ENCODE measurements around the gene DAPL1. TPM values are rescaled to one million over a fixed set of nuclear protein-coding genes. Genes with fewer than 3 reads are reported as not detected.
A peak's percentile ranks its signal among the peaks of the same experiment; 100 is the strongest.

Gene DAPL1
- total RNA-seq, 2 donors from 2014 or later, result not detected

GRCh38 chr2:158772306-158773078, 22.6 kb upstream of the DAPL1 start:
- no peaks in the 10 kb centered on the region for H3K27me3 ChIP-seq (replicated peaks; ENCODE audit: insufficient read depth)
- TF ChIP-seq, protein P1, sequence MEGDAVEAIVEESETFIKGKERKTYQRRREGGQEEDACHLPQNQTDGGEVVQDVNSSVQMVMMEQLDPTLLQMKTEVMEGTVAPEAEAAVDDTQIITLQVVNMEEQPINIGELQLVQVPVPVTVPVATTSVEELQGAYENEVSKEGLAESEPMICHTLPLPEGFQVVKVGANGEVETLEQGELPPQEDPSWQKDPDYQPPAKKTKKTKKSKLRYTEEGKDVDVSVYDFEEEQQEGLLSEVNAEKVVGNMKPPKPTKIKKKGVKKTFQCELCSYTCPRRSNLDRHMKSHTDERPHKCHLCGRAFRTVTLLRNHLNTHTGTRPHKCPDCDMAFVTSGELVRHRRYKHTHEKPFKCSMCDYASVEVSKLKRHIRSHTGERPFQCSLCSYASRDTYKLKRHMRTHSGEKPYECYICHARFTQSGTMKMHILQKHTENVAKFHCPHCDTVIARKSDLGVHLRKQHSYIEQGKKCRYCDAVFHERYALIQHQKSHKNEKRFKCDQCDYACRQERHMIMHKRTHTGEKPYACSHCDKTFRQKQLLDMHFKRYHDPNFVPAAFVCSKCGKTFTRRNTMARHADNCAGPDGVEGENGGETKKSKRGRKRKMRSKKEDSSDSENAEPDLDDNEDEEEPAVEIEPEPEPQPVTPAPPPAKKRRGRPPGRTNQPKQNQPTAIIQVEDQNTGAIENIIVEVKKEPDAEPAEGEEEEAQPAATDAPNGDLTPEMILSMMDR (IDR thresholded peaks at IDR 0.05), result no peak
- H3K36me3 ChIP-seq, result no peaks in the 10 kb centered on the region
- DNase-seq (ENCODE audit: low spot score), result no peak
- H3K4me1 ChIP-seq (ENCODE audit: control insufficient read depth in 1 of 2, low read depth in 2 of 2), result peaks cover 21 to 45% of the 10 kb centered on the region in 2 donors
- H3K4me3 ChIP-seq, result no peak overlapping the region
- peak overlapping the region in 1 of 2 donors; percentile 42 for H3K27ac ChIP-seq
- no peaks in the 10 kb centered on the region for H3K9me3 ChIP-seq
- ATAC-seq (ENCODE audit: insufficient number of reproducible peaks, low FRiP score, low read depth), result peak; percentile 32

DNA sequence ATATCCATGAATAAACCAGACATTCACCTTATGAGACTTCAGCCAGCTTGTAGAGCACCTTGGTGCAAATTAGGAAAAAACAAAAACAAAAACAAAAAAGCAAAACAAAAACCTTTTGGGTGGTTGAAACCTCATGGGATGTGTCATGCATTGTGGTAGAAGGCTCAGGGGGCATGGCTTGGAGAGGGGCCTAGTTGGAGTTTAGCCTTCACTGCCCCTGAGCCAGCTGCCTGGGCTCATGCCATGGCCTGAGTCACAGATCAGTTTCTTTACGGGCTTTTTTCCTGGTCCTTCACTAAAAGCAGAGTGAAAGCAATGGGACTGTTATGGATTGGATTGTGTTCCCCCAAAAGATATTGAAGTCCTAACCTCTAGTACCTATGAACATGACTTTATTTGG, 22.0 kb upstream of the DAPL1 start:
- Histone ChIP-seq H3K4me3 (no peak overlapping the region), H3K4me1 (ENCODE audit: control insufficient read depth in 1 of 2, low read depth in 2 of 2) (peaks cover 28 to 51% of the 10 kb centered on the region in 2 donors), H3K27me3 (replicated peaks; ENCODE audit: insufficient read depth) (no peaks in the 10 kb centered on the region), H3K27ac (peak overlapping the region; percentile 16 to 42), H3K36me3 (no peaks in the 10 kb centered on the region), H3K9me3 (no peaks in the 10 kb centered on the region)
- ATAC-seq (ENCODE audit: insufficient number of reproducible peaks, low FRiP score, low read depth) (no peak), DNase-seq (ENCODE audit: low spot score) (peak; percentile 38)
- TF ChIP-seq, protein P1 (IDR thresholded peaks at IDR 0.05), result no peak

DNA sequence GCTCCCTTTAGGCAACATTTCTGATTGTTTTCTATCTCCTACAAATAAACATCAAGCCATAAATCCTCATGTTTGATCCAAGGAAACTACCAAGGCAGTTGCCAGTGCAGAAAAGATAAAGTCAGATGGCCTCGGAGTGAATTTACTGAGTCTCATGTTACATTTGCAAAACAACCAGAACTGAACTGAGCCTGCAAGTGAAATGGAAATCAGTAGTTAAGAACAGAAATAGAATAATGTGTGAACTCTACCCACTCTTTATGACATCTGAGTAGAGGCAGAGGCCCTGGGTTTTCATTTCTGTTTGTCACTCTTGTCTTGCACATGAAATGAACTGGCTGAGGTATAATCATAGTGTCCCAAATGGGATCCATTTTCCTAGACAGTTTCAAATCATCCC, 20.4 kb upstream of the DAPL1 start:
- peak overlapping the region in 1 of 2 donors; percentile 16 for H3K27ac ChIP-seq
- TF ChIP-seq, protein P1 (IDR thresholded peaks at IDR 0.05), result no peak
- no peak for ATAC-seq (ENCODE audit: insufficient number of reproducible peaks, low FRiP score, low read depth)
- H3K36me3 ChIP-seq, result no peaks in the 10 kb centered on the region
- no peaks in the 10 kb centered on the region for H3K9me3 ChIP-seq
- peaks cover 43 to 67% of the 10 kb centered on the region in 2 donors for H3K4me1 ChIP-seq (ENCODE audit: control insufficient read depth in 1 of 2, low read depth in 2 of 2)
- no peak for DNase-seq (ENCODE audit: low spot score)
- H3K27me3 ChIP-seq (replicated peaks; ENCODE audit: insufficient read depth), result no peaks in the 10 kb centered on the region
- no peak overlapping the region for H3K4me3 ChIP-seq

- DNase-seq (ENCODE audit: low spot score) (no peak), ATAC-seq (ENCODE audit: insufficient number of reproducible peaks, low FRiP score, low read depth) (no peak)
- H3K27ac ChIP-seq, result peak overlapping the region in 1 of 2 donors; percentile 16
- no peaks in the 10 kb centered on the region for H3K9me3 ChIP-seq
- peaks cover 44 to 67% of the 10 kb centered on the region in 2 donors for H3K4me1 ChIP-seq (ENCODE audit: control insufficient read depth in 1 of 2, low read depth in 2 of 2)
- no peaks in the 10 kb centered on the region for H3K36me3 ChIP-seq
- no peaks in the 10 kb centered on the region for H3K27me3 ChIP-seq (replicated peaks; ENCODE audit: insufficient read depth)
- no peak overlapping the region for H3K4me3 ChIP-seq
- TF ChIP-seq, protein P1 (IDR thresholded peaks at IDR 0.05), result no peak
These were observed 19.7 kb upstream of the DAPL1 start for GRCh38 chr2:158775273-158776027.

DNA sequence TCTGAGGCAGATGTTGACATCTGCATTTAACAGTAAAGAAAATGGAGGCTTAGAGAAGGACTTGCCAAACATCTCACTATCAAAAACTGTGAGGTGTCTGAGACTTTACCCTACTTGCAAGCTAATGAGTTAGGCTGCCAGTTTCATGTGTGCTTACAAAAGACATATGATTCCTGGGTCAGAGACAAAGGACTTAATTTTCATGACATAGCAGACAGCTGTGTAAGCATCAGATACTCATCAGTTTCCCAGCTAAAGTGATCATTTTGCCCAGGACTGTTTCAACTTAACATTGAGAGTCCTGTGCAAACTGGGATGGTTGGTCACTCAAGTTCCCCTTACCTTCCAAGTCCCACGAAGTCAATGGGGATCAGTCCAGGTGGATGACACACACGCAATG, 18.9 kb upstream of the DAPL1 start:
- Histone ChIP-seq H3K4me1 (ENCODE audit: control insufficient read depth in 1 of 2, low read depth in 2 of 2) (peaks cover 46 to 72% of the 10 kb centered on the region in 2 donors), H3K36me3 (no peaks in the 10 kb centered on the region), H3K4me3 (no peak overlapping the region), H3K27me3 (replicated peaks; ENCODE audit: insufficient read depth) (no peaks in the 10 kb centered on the region), H3K27ac (no peak overlapping the region), H3K9me3 (no peaks in the 10 kb centered on the region)
- DNase-seq (ENCODE audit: low spot score) (no peak), ATAC-seq (ENCODE audit: insufficient number of reproducible peaks, low FRiP score, low read depth) (no peak)
- TF ChIP-seq, protein P1 (IDR thresholded peaks at IDR 0.05), result no peak

Measured in thoracic aorta (tissue), 2 donors.